Central memory CD8-positive, alpha-beta T cell (primary cell): ENCODE measurements around the gene PELI2.

Experiments
- ATAC-seq: fragments of 150-1000 bp; cut with Tn5 transposase; replicated peaks from 2 replicates; pipeline ENCODE4 v1.10.0; 2022; ENCODE audit warnings: mild to moderate bottlenecking, moderate FRiP score, moderate number of reproducible peaks; ENCODE audit not compliant: poor library complexity, severe bottlenecking; ENCODE audit errors: extremely low read depth
- DNase-seq, 2 donors: peaks; one replicate each; pipeline ENCODE4 v3.0.0; 2021; ENCODE audit warnings: low spot score in 2 of 2
- H3K27ac Mint-ChIP-seq: one replicate; pipeline ENCODE4 v1.8.0; 2022; ENCODE audit warnings: low read depth, mild to moderate bottlenecking, moderate library complexity, mixed read lengths
- H3K27me3 Mint-ChIP-seq: one replicate; pipeline ENCODE4 v1.8.0; 2022; ENCODE audit warnings: mixed read lengths
- H3K36me3 Mint-ChIP-seq: one replicate; pipeline ENCODE4 v1.8.0; 2022; ENCODE audit warnings: mild to moderate bottlenecking, moderate library complexity, mixed read lengths; ENCODE audit not compliant: insufficient read depth
- H3K4me1 Mint-ChIP-seq: one replicate; pipeline ENCODE4 v1.8.0; 2022; ENCODE audit warnings: mixed read lengths
- H3K4me3 Mint-ChIP-seq: one replicate; pipeline ENCODE4 v1.8.0; 2022; ENCODE audit warnings: mild to moderate bottlenecking, moderate library complexity, mixed read lengths
- H3K9me3 Mint-ChIP-seq: one replicate; pipeline ENCODE4 v1.8.0; 2022; ENCODE audit warnings: mixed read lengths

The PELI2 gene

GRCh38 chr14:56293506-56293905 is 175.3 kb downstream of the PELI2 start:
- no peak overlapping the region for H3K4me3 Mint-ChIP-seq
- no peaks in the 10 kb centered on the region for H3K9me3 Mint-ChIP-seq
- H3K27me3 Mint-ChIP-seq, result no peaks in the 10 kb centered on the region
- DNase-seq (no peak), ATAC-seq (no peak)
- no peak overlapping the region for H3K27ac Mint-ChIP-seq
- H3K36me3 Mint-ChIP-seq, result peaks cover 8% of the 10 kb centered on the region
- no peaks in the 10 kb centered on the region for H3K4me1 Mint-ChIP-seq

GRCh38 chr14:56294128-56294527 is 175.9 kb downstream of the PELI2 start:
- no peak overlapping the region for H3K27ac Mint-ChIP-seq
- H3K27me3 Mint-ChIP-seq, result no peaks in the 10 kb centered on the region
- no peak overlapping the region for H3K4me3 Mint-ChIP-seq
- no peaks in the 10 kb centered on the region for H3K9me3 Mint-ChIP-seq
- peaks cover 8% of the 10 kb centered on the region for H3K36me3 Mint-ChIP-seq
- no peaks in the 10 kb centered on the region for H3K4me1 Mint-ChIP-seq
- DNase-seq (no peak), ATAC-seq (no peak)

GRCh38 chr14:56295743-56296142 is 177.5 kb downstream of the PELI2 start:
- DNase-seq (no peak), ATAC-seq (no peak)
- no peaks in the 10 kb centered on the region for H3K4me1 Mint-ChIP-seq
- peaks cover 6% of the 10 kb centered on the region for H3K36me3 Mint-ChIP-seq
- no peak overlapping the region for H3K27ac Mint-ChIP-seq
- H3K9me3 Mint-ChIP-seq, result no peaks in the 10 kb centered on the region
- no peak overlapping the region for H3K4me3 Mint-ChIP-seq
- H3K27me3 Mint-ChIP-seq, result no peaks in the 10 kb centered on the region

GRCh38 chr14:56297449-56297848 is 179.2 kb downstream of the PELI2 start:
- H3K27ac Mint-ChIP-seq, result no peak overlapping the region
- no peaks in the 10 kb centered on the region for H3K4me1 Mint-ChIP-seq
- H3K4me3 Mint-ChIP-seq, result no peak overlapping the region
- ATAC-seq, result no peak
- no peaks in the 10 kb centered on the region for H3K27me3 Mint-ChIP-seq
- no peaks in the 10 kb centered on the region for H3K9me3 Mint-ChIP-seq
- DNase-seq, result no peak
- peaks cover 6% of the 10 kb centered on the region for H3K36me3 Mint-ChIP-seq

- H3K27ac Mint-ChIP-seq, result no peak overlapping the region
- H3K27me3 Mint-ChIP-seq, result no peaks in the 10 kb centered on the region
- no peaks in the 10 kb centered on the region for H3K4me1 Mint-ChIP-seq
- DNase-seq (no peak), ATAC-seq (no peak)
- H3K4me3 Mint-ChIP-seq, result no peak overlapping the region
- no peaks in the 10 kb centered on the region for H3K9me3 Mint-ChIP-seq
- peaks cover 6% of the 10 kb centered on the region for H3K36me3 Mint-ChIP-seq
Measured at GRCh38 chr14:56299306-56299984, 181.2 kb downstream of the PELI2 start.

- no peak for DNase-seq
- H3K4me1 Mint-ChIP-seq, result no peaks in the 10 kb centered on the region
- no peaks in the 10 kb centered on the region for H3K9me3 Mint-ChIP-seq
- peaks cover 5% of the 10 kb centered on the region for H3K36me3 Mint-ChIP-seq
- H3K27me3 Mint-ChIP-seq, result no peaks in the 10 kb centered on the region
- H3K27ac Mint-ChIP-seq, result no peak overlapping the region
- no peak for ATAC-seq
- no peak overlapping the region for H3K4me3 Mint-ChIP-seq
Measured at GRCh38 chr14:56300495-56300894, 182.3 kb downstream of the PELI2 start.

- Mint-ChIP-seq H3K4me1 (no peaks in the 10 kb centered on the region), H3K27me3 (no peaks in the 10 kb centered on the region), H3K9me3 (no peaks in the 10 kb centered on the region), H3K36me3 (no peaks in the 10 kb centered on the region), H3K4me3 (no peak overlapping the region), H3K27ac (no peak overlapping the region)
- no peak for ATAC-seq
- DNase-seq, result no peak
Measured at GRCh38 chr14:56304456-56304855, 186.2 kb downstream of the PELI2 start.

- Mint-ChIP-seq H3K36me3 (no peaks in the 10 kb centered on the region), H3K4me3 (no peak overlapping the region), H3K27ac (no peak overlapping the region), H3K4me1 (no peaks in the 10 kb centered on the region), H3K27me3 (peaks cover 8% of the 10 kb centered on the region), H3K9me3 (no peaks in the 10 kb centered on the region)
- ATAC-seq (no peak), DNase-seq (no peak)
Measured at GRCh38 chr14:56309198-56309597, 191.0 kb downstream of the PELI2 start.

GRCh38 chr14:56310643-56311042 is 192.4 kb downstream of the PELI2 start:
- Mint-ChIP-seq H3K4me1 (no peaks in the 10 kb centered on the region), H3K27ac (no peak overlapping the region), H3K4me3 (no peak overlapping the region), H3K9me3 (no peaks in the 10 kb centered on the region), H3K27me3 (peaks cover 8% of the 10 kb centered on the region), H3K36me3 (no peaks in the 10 kb centered on the region)
- DNase-seq, result no peak
- no peak for ATAC-seq

GRCh38 chr14:56313789-56314188 is 195.6 kb downstream of the PELI2 start:
- ATAC-seq (no peak), DNase-seq (no peak)
- H3K4me3 Mint-ChIP-seq, result no peak overlapping the region
- peaks cover 6% of the 10 kb centered on the region for H3K9me3 Mint-ChIP-seq
- peaks cover 8% of the 10 kb centered on the region for H3K27me3 Mint-ChIP-seq
- H3K27ac Mint-ChIP-seq, result no peak overlapping the region
- H3K36me3 Mint-ChIP-seq, result no peaks in the 10 kb centered on the region
- no peaks in the 10 kb centered on the region for H3K4me1 Mint-ChIP-seq

- Mint-ChIP-seq H3K27me3 (peaks cover 14% of the 10 kb centered on the region), H3K4me3 (no peak overlapping the region)
Measured at GRCh38 chr14:56318393-56319115, 200.3 kb downstream of the PELI2 start.

GRCh38 chr14:56321861-56322260 is 203.7 kb downstream of the PELI2 start:
- Mint-ChIP-seq H3K36me3 (no peaks in the 10 kb centered on the region), H3K4me3 (no peak overlapping the region), H3K9me3 (peaks cover 14% of the 10 kb centered on the region), H3K27ac (no peak overlapping the region), H3K4me1 (no peaks in the 10 kb centered on the region), H3K27me3 (peaks cover 14% of the 10 kb centered on the region)
- DNase-seq, result no peak
- no peak for ATAC-seq

More at GRCh38 chr14:56318393-56319115, 200.3 kb downstream of the PELI2 start:
- no peak for DNase-seq
- H3K27ac Mint-ChIP-seq, result no peak overlapping the region
- H3K4me1 Mint-ChIP-seq, result no peaks in the 10 kb centered on the region
- no peaks in the 10 kb centered on the region for H3K36me3 Mint-ChIP-seq
- peaks cover 14% of the 10 kb centered on the region for H3K9me3 Mint-ChIP-seq
- no peak for ATAC-seq

- DNase-seq (no peak), ATAC-seq (no peak)
- no peak overlapping the region for H3K4me3 Mint-ChIP-seq
- no peak overlapping the region for H3K27ac Mint-ChIP-seq
- peaks cover 14% of the 10 kb centered on the region for H3K9me3 Mint-ChIP-seq
- no peaks in the 10 kb centered on the region for H3K36me3 Mint-ChIP-seq
- no peaks in the 10 kb centered on the region for H3K4me1 Mint-ChIP-seq
- H3K27me3 Mint-ChIP-seq, result peaks cover 14% of the 10 kb centered on the region
Measured at GRCh38 chr14:56322531-56322930, 204.3 kb downstream of the PELI2 start.
